NCI-H1092 treated with DMSO at 0.1 percent for 48 hours (cell line): ENCODE results near the gene PTCHD1.

Source experiments
- DNase-seq: peaks from one replicate; lab custom pipeline; 2025; lab: John Stamatoyannopoulos, UW

The PTCHD1 gene

GRCh38 chrX:23334848-23335599, at the start of gene PTCHD1:
PTCHD1 (plus strand) TSS chrX:23334849; CDS start chrX:23334876, 27 bp downstream.
- DNase-seq, result peak; percentile 49

- DNase-seq, result no peak
Measured at GRCh38 chrX:23286731-23287130, 47.9 kb upstream of the PTCHD1 start.

GRCh38 chrX:23287191-23287725, 47.4 kb upstream of the PTCHD1 start:
- no peak for DNase-seq

DNA sequence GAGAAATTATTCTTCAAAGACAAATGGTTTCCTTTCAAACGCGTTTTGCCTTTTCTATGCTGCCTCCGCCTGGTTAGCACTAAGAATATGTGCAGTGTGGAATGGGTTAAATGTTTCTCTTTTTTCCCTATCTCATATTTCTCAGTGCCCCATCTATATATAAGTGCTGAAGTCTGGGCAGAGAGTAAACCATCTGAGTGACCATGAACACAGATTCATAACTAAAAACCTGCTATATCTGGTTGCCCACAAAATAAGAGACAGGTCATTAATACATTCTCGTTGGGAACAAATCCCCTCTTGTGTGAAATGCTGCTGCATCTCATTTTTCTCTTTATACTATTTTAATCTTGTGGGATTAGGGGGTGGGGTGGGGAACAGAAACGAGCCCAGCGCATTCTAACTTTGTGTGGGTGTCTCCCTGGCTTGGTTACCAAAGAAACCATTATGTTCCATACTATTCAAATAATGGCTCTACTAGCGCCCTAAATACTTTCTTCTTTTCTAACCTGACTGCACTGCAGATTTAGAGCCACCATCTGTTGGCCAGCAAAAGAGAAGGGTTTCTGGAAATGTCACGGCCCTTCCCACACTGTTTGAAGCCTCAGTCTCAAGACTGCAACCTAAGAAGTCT, 42.2 kb upstream of the PTCHD1 start:
- DNase-seq, result no peak

DNA sequence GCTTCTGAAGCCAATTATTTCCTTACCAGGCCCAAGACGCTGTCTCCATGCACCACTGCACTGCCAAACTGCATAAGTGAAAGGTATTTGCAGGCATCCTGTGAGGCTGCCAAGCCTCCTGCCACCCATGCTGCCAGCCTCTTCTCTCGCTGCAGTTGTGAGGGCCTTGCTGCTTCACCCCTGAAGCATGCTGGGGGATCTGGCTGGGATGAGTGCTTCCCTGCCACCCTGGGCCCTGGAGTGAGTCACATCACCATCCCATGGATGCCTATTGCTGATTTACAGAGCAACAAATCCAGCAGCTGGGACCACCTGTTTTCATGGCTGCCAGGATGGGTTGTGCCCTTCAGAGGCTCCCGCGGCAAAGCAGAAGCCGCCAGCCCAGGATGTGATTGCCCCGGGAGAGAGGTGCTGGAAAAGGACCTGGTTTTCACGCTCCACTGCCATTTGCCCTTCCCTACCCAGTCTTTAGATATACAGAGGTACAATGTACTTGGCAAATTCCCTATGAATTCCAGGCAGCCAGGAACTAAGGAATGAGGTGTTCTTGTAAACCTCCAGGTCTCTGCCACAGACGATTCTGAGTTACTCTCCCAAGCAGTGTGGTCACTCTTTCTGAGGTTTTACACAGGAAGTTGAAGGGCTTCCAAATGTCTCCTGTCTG, 41.5 kb upstream of the PTCHD1 start:
- DNase-seq, result no peak

DNA sequence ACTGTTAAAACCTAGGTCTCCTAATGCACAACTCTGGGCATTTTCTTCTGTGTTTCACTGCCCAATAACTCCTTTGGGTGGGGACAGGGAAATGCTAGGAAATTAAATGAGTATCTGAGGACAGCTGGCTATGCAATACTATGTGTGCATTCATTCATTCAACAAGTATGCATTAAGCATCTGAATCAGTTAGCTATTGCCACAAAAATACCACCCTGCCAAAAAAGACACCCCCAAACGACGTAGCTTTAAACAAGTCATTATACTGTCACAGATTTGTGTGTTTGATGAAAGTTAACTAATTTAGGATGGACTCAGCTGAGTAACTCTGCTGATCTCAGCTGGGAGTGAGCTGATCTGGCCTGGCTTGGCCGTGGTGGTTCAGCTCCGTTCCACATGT, 29.8 kb upstream of the PTCHD1 start:
- DNase-seq, result no peak

- no peak for DNase-seq
Measured at GRCh38 chrX:23311731-23312130, 22.9 kb upstream of the PTCHD1 start.

DNA sequence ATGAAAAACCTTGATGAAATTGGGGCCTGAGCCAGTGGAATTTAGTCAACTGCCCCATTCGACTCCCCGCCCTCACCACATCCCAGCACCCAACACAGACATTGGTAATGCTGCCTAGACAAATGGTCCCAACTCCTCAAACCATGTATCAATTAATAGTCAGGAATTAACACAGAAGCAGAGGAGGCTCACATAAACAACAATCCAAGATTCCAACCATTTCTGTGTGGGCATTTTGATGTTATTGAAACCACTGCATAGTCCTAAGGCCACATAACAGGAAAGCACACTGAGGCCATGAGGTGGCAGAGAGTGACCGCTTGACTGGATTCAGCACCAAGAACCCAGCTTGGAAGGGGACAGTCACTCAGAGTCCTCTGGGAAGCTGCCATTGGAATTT, 22.5 kb upstream of the PTCHD1 start:
- no peak for DNase-seq

DNA sequence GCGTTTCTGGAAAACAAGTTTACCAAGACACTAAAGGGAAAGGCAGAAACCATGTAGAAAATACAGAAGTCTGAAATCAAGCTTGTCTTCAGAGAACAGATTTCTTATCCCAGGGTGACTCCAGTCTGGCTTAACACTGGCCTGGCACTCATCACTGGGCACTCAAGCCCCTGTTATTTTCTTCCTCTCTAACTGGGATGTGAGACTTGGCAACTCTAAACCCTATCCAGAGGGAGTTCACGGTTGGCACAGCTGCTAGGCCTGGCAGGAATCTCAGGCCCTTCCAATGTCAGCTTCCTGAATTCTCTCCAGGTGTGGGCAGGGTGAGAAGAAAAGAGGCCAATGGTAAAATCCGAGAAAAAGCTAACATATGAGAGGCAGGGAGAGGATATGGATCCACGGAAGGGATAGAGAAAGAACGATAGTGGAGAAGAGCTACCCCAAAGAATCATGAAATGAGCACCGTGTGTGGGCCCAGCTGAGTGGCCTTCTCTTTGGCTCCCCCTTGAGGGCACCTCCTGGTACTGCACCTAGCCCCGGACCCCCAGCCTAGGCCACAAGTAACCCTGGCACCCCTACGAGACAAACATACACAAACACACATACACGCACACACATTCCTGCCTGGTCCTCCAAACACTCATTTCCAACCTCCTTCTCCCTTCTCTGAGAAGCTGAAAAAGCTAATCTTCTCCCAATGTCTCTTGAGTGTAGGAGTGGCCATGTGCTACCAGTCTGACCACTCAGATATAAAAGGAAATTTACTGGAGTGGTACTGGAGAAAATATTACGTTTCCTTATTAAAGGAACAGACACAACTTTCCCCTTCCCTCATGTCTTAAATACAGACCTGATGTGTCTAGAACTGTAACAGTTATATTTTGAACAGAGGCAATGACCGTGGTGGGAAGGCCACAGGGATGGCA, 16.6 kb upstream of the PTCHD1 start:
- peak; percentile 75 for DNase-seq

DNA sequence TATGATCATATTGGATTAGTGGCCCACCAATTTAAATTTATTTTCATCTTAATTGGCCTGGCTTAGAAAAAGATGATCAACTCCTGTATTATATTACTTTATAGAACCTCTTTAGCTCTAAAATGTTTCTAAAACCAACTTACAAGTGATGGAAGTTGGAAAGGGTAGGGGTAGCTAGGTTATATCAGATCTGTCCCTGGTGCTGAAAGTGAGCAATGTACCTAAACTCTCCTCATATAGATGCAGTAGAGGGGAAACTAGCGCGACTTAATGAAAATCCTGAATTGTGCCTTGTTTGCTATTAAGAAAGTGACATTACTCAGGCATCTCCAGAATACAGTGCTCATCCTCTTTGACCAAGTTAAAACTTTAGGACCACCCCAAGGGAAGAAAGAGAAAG, 7.5 kb upstream of the PTCHD1 start:
- DNase-seq, result no peak

- no peak for DNase-seq
Measured at GRCh38 chrX:23331701-23332100, 2.9 kb upstream of the PTCHD1 start.

- peak; percentile 20 for DNase-seq
Measured at GRCh38 chrX:23332101-23332887, 2.4 kb upstream of the PTCHD1 start.

DNA sequence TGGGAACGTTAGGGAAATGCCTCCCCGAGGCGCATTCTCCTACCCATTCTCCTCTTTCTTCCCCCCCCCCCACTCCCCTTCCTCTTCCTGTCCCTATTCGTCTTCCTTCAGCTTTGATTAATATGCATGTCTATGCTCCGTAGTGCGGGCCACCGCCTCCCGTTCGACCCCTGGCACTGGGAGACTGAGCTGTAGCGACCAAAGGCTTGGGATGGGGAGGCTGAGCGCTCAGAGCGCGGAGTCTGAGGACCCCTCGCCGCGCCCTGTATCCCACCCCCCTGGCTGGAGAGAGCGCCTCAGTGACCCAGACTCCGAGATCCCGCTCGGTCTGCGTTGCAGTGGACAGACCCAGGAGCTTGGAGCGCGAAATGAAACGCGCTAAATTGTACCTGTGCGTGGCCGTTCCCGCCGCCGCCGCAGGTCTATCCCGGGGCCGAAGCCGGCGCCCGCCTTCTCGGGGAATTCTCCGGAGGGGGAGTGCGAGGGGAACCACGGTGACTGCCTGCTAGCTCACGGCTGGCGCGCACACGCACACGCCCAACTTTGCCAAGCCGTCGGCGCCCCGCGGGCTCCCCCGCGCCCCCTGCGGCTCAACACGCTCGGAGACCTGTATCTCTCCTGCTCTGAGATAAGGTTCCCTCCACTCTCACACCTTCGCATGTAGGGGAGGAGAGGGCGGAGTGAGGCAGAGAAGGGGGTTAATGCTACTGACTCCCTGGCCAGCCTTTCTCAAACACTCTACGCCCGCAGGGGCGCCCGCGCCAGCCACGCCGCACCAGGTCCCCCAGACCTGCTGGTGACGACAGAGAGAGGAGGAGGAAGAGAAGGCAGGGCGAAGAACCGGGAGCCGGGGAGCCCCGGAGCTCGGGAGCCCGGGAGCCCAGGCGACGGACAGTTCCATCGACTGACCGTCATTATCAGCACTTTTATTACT, 1.5 kb upstream of the PTCHD1 start:
- DNase-seq, result no peak

DNA sequence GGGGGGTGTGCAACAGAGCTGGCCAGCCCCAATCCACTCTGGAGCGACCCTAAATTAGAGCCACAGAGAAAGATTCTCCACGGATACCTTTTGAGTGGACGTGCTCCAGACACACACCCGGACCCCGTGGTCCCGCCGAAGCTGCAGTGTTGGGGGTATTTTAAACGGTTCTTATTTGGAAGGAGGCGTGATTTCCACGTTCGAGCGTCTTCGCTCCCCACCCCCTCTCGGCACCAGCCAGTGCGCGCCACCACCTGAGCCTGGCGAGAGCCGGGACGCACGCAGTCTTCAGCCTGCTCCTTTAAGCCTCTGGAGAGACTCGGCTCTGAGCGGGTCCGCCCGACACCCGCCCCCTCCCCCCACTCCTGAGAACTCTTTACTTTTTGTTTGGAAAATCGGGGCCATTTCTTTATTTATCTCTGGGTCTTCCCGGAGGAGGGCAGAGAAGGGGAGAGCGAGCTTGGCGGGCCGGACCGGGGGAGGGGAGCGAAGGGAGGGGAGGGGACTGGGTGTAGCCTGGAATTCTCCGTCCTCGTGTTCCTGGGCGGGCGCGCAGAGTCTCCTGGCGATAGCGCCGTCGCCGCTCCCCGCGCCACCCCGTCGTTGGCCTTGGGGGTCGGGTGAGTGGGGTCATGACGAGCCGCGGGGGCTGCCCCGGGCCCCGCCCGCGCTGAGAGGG, 668 bp upstream of the PTCHD1 start:
- peak; percentile 35 for DNase-seq

GRCh38 chrX:23334521-23334847, 165 bp upstream of the PTCHD1 start:
- DNase-seq, result no peak

DNA sequence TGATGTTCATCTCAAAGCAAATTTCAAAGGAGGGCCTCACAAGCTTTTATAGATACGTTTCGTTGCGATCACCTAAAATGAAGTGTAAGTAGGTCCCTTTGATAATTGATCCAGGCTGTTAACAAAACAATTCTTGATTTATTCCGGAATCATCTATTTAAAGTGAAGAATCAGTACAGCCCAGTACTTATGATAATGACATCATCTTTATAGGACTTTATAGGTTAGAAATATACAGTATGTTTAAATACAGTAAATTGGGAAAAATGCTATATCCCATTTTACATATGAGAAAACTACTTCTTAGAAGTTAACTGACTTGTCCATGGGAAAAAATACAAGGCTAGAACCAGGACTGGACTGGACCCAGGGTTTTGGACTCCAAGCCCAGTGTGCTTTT, 3.7 kb downstream of the PTCHD1 start:
- DNase-seq, result no peak

DNA sequence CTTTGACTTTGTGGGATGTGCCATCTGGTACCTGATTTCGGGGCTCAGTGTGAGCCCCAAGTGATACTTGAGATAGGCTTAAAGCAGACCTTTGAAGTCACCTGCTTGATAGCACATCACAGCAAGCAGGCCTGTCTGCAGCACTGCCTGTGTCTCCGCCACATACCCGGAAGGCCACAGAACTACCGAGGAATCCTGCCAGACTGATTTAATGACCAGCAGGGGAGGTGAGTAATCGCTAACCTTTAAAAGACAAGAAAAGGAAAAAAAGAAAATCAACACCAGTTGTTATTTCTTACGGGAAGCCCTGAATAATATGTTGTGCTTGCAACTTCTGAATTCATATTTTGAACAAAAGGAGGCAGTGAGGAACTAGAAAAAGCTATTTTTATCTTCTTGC, 6.8 kb downstream of the PTCHD1 start:
- DNase-seq, result no peak

DNA sequence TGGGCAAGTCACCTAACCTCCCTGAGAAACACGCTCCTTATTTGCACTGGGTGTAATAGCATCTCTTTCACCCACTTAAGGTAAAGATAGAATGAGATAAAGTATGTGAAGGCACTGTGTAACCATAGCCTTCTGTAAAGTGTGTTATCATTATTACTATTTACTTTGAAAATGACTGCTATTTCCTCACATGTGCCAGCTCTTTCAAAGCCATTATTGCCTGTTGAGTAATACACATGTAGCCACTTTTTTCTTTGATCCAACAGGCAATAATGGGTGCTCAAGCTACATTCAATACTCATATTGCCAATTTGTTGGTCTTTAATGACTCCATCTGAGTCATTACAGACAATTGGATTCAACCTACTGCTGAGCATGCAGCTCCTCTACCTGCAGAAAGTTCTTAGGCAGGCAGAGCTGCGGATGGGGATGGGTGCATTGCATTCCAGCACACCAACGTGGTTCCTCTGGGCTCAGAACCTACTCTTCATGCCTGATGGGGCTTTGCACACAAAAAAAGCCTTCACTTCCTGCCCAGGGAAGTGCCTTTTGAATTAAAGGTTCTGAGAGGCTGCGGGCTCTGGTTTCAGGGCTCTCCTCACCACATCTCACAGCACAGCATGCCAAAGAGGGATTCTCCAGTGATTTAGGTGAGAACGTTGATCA, 9.7 kb downstream of the PTCHD1 start:
- no peak for DNase-seq

DNA sequence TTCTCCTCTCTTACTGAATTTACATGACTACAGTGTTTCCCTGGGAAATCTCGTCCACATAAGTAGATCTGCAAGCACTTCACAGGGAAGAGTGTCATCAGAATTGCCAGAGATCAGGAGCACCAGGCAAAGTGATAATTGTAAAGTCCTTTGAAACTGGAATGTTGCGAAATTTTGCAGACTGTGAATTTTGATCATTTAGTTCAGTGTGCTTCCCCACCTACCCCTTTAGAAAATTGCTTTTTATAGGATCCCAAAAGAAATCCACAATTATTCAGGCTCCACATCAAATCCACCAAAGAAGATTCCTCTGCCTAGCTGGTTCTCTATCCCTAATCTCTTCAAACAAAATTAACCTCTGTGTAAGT, 10.2 kb downstream of the PTCHD1 start:
- no peak for DNase-seq
